Measurements from ENCODE around the gene HRG.

The HRG gene

GRCh38 chr3:186724911-186725310 is 59.1 kb downstream of the HRG start:
- in situ Hi-C loops (cut with HindIII; ENCODE audit: low pct_unique_long_range_greater_than_20kb, low sequenced_read_pairs): no loop called here
- TF ChIP-seq JUND (IDR thresholded peaks at IDR 0.05; ENCODE audit: low read depth): no peak

More at GRCh38 chr3:186724911-186725310, 59.1 kb downstream of the HRG start:
- DNase-seq (ENCODE audit: low read depth in 1 of 2, low spot score in 1 of 2): no peak
